NT2/D1 (cell line): ENCODE data around the gene CCDC15.

Experiments used
- DNase-seq: peaks from one replicate; pipeline ENCODE4 v3.0.0-alpha.2; 2011; ENCODE audit warnings: low read depth, low spot score
- H3K27me3 ChIP-seq: 2 replicates; pipeline ENCODE4 v1.6.0; 2011; ENCODE audit warnings: mild to moderate bottlenecking; ENCODE audit not compliant: insufficient read length, insufficient read depth
- H3K36me3 ChIP-seq: 2 replicates; pipeline ENCODE4 v1.6.1; 2011; ENCODE audit warnings: mild to moderate bottlenecking, low read length, mixed read lengths; ENCODE audit not compliant: insufficient read depth, insufficient read length
- H3K4me1 ChIP-seq: 2 replicates; pipeline ENCODE4 v1.5.1; 2011; ENCODE audit not compliant: insufficient read depth, insufficient read length
- H3K4me3 ChIP-seq: 2 replicates; pipeline ENCODE4 v1.5.1; 2011; ENCODE audit warnings: low read depth; ENCODE audit not compliant: insufficient read length
- H3K9ac ChIP-seq: 2 replicates; pipeline ENCODE4 v1.6.0; 2011; ENCODE audit warnings: low read depth; ENCODE audit not compliant: insufficient read length
- H3K9me3 ChIP-seq: 2 replicates; pipeline ENCODE4 v1.5.1; 2011; ENCODE audit warnings: mild to moderate bottlenecking, low read length; ENCODE audit not compliant: insufficient read depth
- SUZ12 ChIP-seq: IDR thresholded peaks from 2 replicates; pipeline ENCODE4 v1.6.1; 2011; ENCODE audit not compliant: insufficient read length, insufficient read depth; ENCODE audit errors: extremely low read depth
- YY1 ChIP-seq: IDR thresholded peaks from 2 replicates; pipeline ENCODE4 v1.6.1; 2011; ENCODE audit not compliant: insufficient read length, insufficient read depth
- ZNF274 ChIP-seq: IDR thresholded peaks from 2 replicates; pipeline ENCODE4 v1.6.1; 2011; ENCODE audit warnings: mild to moderate bottlenecking, low read depth, low read length

The CCDC15 gene

DNA sequence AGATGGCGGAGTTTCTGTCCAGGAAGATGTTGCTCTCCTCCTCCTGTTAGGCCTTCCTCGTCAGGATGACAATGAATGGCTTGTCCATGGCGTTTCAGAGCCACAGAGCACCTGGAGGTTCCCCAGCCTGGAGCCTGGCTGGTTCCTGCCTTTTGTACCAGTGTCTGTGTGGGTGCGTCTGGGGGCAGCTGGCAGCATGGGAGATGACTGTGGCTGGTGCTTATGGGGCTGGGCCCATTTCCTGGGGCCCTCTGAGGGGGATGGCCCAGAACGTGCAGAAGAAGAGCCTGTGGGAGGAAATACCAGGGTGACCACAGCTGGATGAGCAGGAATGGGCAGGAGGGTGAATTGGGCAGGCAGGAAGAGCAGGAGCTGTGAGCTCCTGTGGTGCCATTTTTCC lies 115.8 kb downstream of the CCDC15 start:
- H3K4me1 ChIP-seq = peaks cover 5% of the 10 kb centered on the region
- no peaks in the 10 kb centered on the region for H3K9me3 ChIP-seq
- H3K4me3 ChIP-seq = no peak overlapping the region
- no peak for DNase-seq
- TF ChIP-seq YY1 = no peak
- TF ChIP-seq SUZ12 = no peak
- TF ChIP-seq ZNF274 = no peak
- no peak overlapping the region for H3K9ac ChIP-seq
- H3K27me3 ChIP-seq = peaks cover 10% of the 10 kb centered on the region
- H3K36me3 ChIP-seq = no peaks in the 10 kb centered on the region

DNA sequence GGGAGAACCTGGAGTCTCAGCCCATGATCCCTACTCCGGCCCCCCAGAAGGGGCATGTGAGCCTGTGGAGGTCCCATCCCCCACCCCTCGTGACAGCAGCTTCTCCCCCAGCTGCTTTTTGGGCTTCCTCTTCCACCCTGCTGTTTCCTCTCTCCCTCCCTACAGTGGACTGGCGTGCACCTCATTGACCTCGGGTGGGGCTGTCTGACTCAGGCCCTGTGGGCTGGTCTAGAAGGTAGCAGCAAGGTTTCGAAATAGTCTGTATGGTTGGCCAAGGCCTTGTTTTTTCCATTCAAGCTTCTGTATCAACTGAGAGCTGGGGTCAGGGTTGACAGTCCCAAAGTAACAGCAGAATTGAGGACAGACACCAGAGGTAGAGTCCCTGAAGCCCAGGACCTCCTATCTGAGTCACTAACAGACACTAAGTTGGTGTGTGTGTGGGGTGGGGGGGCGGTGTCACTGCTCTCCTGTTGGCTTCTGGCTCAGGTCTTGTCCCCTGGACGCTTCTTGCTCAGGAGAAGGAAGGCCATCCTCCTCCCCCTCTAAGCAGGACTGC lies 116.8 kb downstream of the CCDC15 start:
- TF ChIP-seq SUZ12 (no peak), YY1 (no peak), ZNF274 (no peak)

GRCh38 chr11:125071435-125071834 lies 117.4 kb downstream of the CCDC15 start:
- Histone ChIP-seq H3K4me1 (peaks cover 9% of the 10 kb centered on the region), H3K27me3 (peaks cover 5% of the 10 kb centered on the region), H3K4me3 (no peak overlapping the region), H3K9ac (no peak overlapping the region), H3K36me3 (no peaks in the 10 kb centered on the region), H3K9me3 (no peaks in the 10 kb centered on the region)
- no peak for DNase-seq
- no peak for TF ChIP-seq SUZ12
- TF ChIP-seq YY1 = no peak
- TF ChIP-seq ZNF274 = no peak

More for the DNA sequence above, 116.8 kb downstream of the CCDC15 start:
- Histone ChIP-seq H3K27me3 (peaks cover 5% of the 10 kb centered on the region), H3K9ac (no peak overlapping the region), H3K36me3 (no peaks in the 10 kb centered on the region), H3K4me3 (no peak overlapping the region), H3K4me1 (peaks cover 9% of the 10 kb centered on the region), H3K9me3 (no peaks in the 10 kb centered on the region)
- no peak for DNase-seq

DNA sequence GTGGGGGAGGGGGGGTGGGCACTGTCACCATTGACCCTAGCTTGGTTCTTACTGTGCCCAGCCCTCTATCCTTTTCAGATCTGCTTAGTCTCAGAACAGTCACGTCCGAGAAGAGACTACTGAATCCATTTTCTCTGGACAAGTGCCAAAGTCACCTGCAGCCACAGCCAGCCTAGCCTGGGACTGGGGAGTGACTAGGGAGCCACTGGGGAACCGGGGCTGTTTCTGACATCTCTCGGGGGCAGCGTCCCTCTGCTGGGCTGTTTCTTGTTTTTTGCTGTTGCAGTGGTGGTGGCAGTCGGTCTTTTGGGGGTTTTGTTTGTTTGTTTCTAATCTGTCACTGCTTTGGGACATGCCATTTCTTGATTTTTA lies 117.8 kb downstream of the CCDC15 start:
- Histone ChIP-seq H3K36me3 (no peaks in the 10 kb centered on the region), H3K9ac (no peak overlapping the region), H3K9me3 (no peaks in the 10 kb centered on the region), H3K27me3 (peaks cover 5% of the 10 kb centered on the region), H3K4me1 (peaks cover 9% of the 10 kb centered on the region), H3K4me3 (no peak overlapping the region)
- no peak for DNase-seq
- TF ChIP-seq SUZ12 = no peak
- TF ChIP-seq ZNF274 = no peak

DNA sequence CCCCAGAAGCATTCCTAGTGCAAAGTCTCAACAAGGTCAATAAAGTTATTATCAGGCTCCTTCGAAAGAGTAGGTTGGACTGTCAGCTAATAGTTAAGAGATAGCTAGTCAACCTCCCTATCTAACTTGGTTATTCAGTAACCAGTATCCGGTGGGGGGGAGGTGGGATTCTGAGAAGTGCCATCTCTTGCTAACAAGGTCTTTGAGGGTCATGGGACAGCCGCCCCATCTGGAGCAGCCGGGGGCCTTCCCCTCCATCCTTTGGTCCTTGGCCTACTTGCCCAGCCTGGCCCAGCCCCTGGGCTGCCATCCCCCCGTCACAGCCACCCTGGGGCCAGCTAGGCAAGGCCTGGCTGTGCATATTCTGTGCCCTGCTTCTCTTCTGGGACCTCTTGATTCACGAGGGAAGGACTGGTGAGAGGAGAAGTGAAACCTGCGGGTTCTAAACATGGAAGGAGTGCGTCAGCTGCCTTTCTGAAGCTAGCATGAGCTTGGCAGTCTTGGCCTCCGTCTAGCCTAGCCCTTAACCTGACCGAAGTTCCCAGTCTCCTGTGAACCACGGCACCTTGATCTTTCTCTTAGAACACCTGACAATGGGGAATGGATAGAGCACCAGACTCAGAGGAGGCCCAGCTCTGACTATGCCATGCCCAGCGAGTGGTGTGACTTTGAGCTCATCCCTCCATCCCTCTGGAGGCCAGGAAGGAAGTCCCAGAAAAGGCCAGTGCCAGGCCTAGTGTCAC lies 118.4 kb downstream of the CCDC15 start:
- peaks cover 5% of the 10 kb centered on the region for H3K27me3 ChIP-seq
- H3K4me1 ChIP-seq = peaks cover 9% of the 10 kb centered on the region
- H3K36me3 ChIP-seq = no peaks in the 10 kb centered on the region
- no peaks in the 10 kb centered on the region for H3K9me3 ChIP-seq
- H3K4me3 ChIP-seq = no peak overlapping the region
- no peak for DNase-seq
- no peak overlapping the region for H3K9ac ChIP-seq
- no peak for TF ChIP-seq YY1
- no peak for TF ChIP-seq SUZ12
- TF ChIP-seq ZNF274 = no peak

- H3K4me1 ChIP-seq = peaks cover 9% of the 10 kb centered on the region
- no peak overlapping the region for H3K4me3 ChIP-seq
- DNase-seq = no peak
- H3K9me3 ChIP-seq = no peaks in the 10 kb centered on the region
- TF ChIP-seq YY1 = no peak
- no peak for TF ChIP-seq SUZ12
- no peak for TF ChIP-seq ZNF274
- no peaks in the 10 kb centered on the region for H3K36me3 ChIP-seq
- H3K9ac ChIP-seq = no peak overlapping the region
- H3K27me3 ChIP-seq = peaks cover 5% of the 10 kb centered on the region
These were observed 119.1 kb downstream of the CCDC15 start for GRCh38 chr11:125072961-125073590.

DNA sequence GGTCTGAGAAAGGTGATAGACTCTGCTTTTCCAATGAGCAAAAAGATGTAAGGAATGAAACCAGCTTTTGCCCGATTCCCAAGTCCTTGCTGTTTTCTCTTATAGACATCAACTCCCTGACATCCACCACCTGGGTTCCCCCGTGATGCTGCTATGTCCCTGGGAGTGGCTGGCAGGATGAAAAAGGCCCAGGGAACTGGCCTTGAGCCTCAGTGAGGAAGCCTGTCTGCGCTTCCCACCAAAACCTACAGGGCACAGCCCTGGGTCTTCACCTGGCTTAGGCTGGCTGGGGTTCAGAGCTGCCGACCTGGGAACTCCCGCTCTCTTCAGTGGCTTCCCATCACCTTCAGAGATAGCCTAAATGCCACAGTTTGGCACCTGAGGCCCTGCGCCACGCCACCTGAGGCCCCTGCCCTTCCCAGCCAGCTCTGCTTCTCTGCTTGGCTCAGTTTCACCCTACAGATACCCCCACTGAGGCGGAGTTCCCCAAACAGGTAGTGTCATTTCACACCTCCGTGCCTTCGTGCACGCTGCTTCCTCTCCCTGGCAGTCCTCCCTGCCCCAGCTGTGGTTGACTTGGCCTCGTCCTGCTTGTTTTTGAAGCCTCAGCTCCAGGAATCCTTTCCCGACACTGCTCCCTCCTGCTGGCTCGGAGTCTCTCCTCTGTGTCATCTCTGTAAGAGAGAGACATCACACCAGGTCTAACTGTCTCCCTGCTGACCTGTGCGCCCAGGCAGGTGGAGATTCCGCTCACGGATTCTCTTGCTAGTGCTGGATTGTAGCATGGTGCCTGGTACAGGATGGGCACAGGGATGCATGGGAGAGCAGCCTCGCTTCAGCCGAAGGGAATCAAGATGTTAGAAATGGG lies 119.8 kb downstream of the CCDC15 start:
- peaks cover 5% of the 10 kb centered on the region for H3K27me3 ChIP-seq
- H3K4me1 ChIP-seq = peaks cover 9% of the 10 kb centered on the region
- no peaks in the 10 kb centered on the region for H3K9me3 ChIP-seq
- H3K36me3 ChIP-seq = no peaks in the 10 kb centered on the region
- TF ChIP-seq YY1 = no peak
- no peak for TF ChIP-seq SUZ12
- TF ChIP-seq ZNF274 = no peak
- DNase-seq = no peak
- H3K9ac ChIP-seq = no peak overlapping the region
- no peak overlapping the region for H3K4me3 ChIP-seq
